DOHH2 (cell line): ENCODE data around the gene TSC2.
"Not testable (repeated sequence)": the region's sequence is repeated elsewhere in the genome, so short reads cannot be mapped to it uniquely, and the experiment has no call there.

Experiments
- H3F3A ChIP-seq: fragments of 200-600 bp; sonication (generic), shearing (Covaris generic); 2 replicates; pipeline ENCODE4 v1.6.0; 2016; ENCODE audit warnings: antibody characterized with exemption, mild to moderate bottlenecking; ENCODE audit not compliant: control insufficient read depth, insufficient read depth
- H3K27ac ChIP-seq: fragments of 200-600 bp; sonication (generic); 2 replicates; pipeline ENCODE4 v1.5.1; 2014; ENCODE audit warnings: low read depth, mild to moderate bottlenecking, low read length, moderate library complexity
- H3K27me3 ChIP-seq: fragments of 200-600 bp; sonication (generic); 2 replicates; pipeline ENCODE4 v1.6.1; 2014; ENCODE audit warnings: mild to moderate bottlenecking, low read length, mixed read lengths; ENCODE audit not compliant: control insufficient read depth
- H3K36me3 ChIP-seq: fragments of 200-600 bp; sonication (generic); 2 replicates; pipeline ENCODE4 v1.6.1; 2014; ENCODE audit warnings: mild to moderate bottlenecking, low read length, moderate library complexity, mixed read lengths; ENCODE audit not compliant: control insufficient read depth
- H3K4me1 ChIP-seq: fragments of 200-600 bp; sonication (generic); 2 replicates; pipeline ENCODE4 v1.6.1; 2014; ENCODE audit warnings: mild to moderate bottlenecking, low read length, mixed read lengths; ENCODE audit not compliant: control insufficient read depth
- H3K4me2 ChIP-seq: fragments of 200-600 bp; sonication (generic); 2 replicates; pipeline ENCODE4 v1.6.0; 2014; ENCODE audit warnings: mild to moderate bottlenecking, low read length, moderate library complexity
- H3K4me3 ChIP-seq: fragments of 200-600 bp; sonication (generic); 2 replicates; pipeline ENCODE4 v1.5.1; 2014; ENCODE audit warnings: mild to moderate bottlenecking, low read length, mixed read lengths
- H3K79me2 ChIP-seq: fragments of 200-600 bp; sonication (generic); 2 replicates; pipeline ENCODE4 v1.6.1; 2014; ENCODE audit warnings: mild to moderate bottlenecking, low read length, mixed read lengths; ENCODE audit not compliant: control insufficient read depth
- H3K9me2 ChIP-seq: fragments of 200-600 bp; sonication (generic); replicated peaks from 2 replicates; pipeline ENCODE4 v1.6.1; 2014; ENCODE audit warnings: mild to moderate bottlenecking, low read length, mixed read lengths; ENCODE audit not compliant: control insufficient read depth
- H3K9me3 ChIP-seq: fragments of 200-600 bp; sonication (generic); 2 replicates; pipeline ENCODE4 v1.6.1; 2014; ENCODE audit warnings: antibody characterized with exemption, low read length, mixed read lengths; ENCODE audit not compliant: control insufficient read depth, insufficient read depth
- H4K20me1 ChIP-seq: fragments of 200-600 bp; sonication (generic); 2 replicates; pipeline ENCODE4 v1.6.0; 2014; ENCODE audit warnings: low read depth, mild to moderate bottlenecking, antibody characterized with exemption, low read length, moderate library complexity; ENCODE audit not compliant: control insufficient read depth, insufficient read depth

The TSC2 gene

DNA sequence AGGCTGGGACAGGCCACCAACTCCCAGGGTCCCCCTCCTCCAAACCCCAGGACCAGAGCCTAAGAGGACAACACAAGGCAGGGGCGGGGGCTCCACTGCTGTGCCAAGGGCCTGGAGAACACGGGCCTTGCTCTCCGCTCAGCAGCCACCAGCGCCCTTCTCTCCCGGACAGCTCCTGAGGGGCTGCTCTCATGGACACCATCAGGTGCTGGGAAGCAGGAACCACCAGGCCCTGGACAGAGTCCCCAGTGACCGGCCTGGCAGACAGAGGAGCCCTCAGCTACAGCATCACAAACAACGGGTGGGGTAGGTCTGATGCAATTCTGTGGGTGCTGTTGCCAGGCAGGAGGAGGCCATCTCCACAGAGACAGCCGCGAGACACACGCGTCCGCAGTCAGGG is 86.0 kb downstream of the TSC2 start:
- H3F3A ChIP-seq, H4K20me1 ChIP-seq, H3K4me2 ChIP-seq, H3K36me3 ChIP-seq, H3K27ac ChIP-seq, H3K4me3 ChIP-seq, H3K9me2 ChIP-seq, H3K9me3 ChIP-seq, H3K27me3 ChIP-seq: not testable (repeated sequence)
- Histone ChIP-seq H3K79me2 (peaks cover 14% of the 10 kb centered on the region), H3K4me1 (peaks cover 15% of the 10 kb centered on the region)

- peak overlapping the region; percentile 48 for H3K4me2 ChIP-seq
- not testable (repeated sequence) for H3F3A ChIP-seq, H3K27ac ChIP-seq, H3K9me3 ChIP-seq, H3K9me2 ChIP-seq, H3K36me3 ChIP-seq, H3K4me1 ChIP-seq, H4K20me1 ChIP-seq, H3K27me3 ChIP-seq
- H3K79me2 ChIP-seq = peaks cover 11% of the 10 kb centered on the region
- peak overlapping the region; percentile 68 for H3K4me3 ChIP-seq
Measured at GRCh38 chr16:2135071-2135470, 87.3 kb downstream of the TSC2 start.

DNA sequence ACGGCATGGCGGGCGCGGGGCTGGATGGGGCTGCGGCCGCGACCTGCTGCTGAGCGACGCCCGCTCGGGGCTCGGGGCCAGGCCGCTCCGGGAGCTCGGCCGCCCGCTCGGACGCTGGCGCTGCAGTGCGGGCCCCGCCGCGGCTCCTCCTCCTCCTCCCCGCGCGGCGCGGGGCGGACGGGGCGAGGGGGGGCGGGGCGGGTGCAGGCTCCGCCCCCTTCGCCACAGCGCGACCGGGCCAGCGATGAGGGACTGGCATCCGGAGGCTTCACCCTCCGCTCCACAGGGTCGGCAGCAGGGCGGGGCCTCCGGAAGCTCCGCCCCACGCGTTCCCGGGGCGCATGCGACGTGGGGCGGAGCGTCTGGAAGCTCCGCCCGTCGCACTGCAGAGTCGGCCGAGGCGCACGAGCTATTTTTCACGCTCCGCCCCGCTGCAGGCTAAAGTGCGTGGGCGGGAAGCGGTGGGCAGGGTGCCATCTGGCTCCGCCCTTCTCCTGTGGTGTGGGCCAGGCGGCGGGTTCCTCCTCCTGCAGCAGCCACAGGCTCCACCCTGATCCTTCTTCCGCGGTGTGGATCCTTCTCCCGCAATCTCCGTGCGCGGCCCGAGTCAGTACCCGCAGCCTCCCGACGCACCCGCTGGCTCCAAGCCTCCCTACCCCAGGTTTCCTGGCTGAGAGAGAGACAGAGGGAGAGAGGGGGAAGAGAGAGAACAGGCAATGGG is 88.1 kb downstream of the TSC2 start, which contains the start of gene PKD1:
TSS of gene PKD1 (minus strand) at position 129 of the 721 bp plus-strand sequence. CDS start 209 bp downstream, outside the sequence.
- H4K20me1 ChIP-seq, H3K36me3 ChIP-seq, H3K27ac ChIP-seq, H3K9me2 ChIP-seq, H3K27me3 ChIP-seq, H3F3A ChIP-seq, H3K9me3 ChIP-seq, H3K79me2 ChIP-seq: not testable (repeated sequence)
- Histone ChIP-seq H3K4me3 (peak within 1 kb of the TSS; percentile 77), H3K4me2 (peak within 1 kb of the TSS; percentile 71), H3K4me1 (peaks cover 11% of the 10 kb centered on the region)
